CD4-positive, alpha-beta T cell treated with Interleukin-10 for 1 hour (primary cell): ENCODE results near the gene KLRC4.
A peak's percentile ranks its signal among the peaks of the same experiment; 100 is the strongest.
"Not testable (repeated sequence)": the region's sequence is repeated elsewhere in the genome, so short reads cannot be mapped to it uniquely, and the experiment has no call there.

Source experiments
- DNase-seq: peaks from one replicate; pipeline ENCODE4 v3.0.0-alpha.2; 2020

Gene KLRC4

DNA sequence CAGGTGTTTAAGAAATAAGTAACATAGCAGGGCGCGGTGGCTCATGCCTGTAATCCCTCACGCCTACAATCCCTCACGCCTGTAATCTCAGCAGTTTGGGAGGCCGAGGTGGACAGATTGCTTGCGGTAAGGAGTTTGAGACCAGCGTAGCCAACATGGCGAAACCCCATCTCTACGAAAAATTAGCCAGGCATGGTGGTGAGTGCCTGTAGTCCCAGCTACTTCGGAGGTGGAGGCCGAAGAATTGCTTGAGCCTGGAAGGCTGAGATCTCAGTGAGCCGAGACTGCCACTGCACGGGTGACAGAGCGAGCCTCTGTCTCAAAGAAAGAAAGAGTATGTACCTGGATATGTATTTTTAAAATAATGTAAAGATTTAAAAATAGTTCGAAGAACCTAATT is 13.4 kb downstream of the KLRC4 start:
- DNase-seq, result not testable (repeated sequence)

DNA sequence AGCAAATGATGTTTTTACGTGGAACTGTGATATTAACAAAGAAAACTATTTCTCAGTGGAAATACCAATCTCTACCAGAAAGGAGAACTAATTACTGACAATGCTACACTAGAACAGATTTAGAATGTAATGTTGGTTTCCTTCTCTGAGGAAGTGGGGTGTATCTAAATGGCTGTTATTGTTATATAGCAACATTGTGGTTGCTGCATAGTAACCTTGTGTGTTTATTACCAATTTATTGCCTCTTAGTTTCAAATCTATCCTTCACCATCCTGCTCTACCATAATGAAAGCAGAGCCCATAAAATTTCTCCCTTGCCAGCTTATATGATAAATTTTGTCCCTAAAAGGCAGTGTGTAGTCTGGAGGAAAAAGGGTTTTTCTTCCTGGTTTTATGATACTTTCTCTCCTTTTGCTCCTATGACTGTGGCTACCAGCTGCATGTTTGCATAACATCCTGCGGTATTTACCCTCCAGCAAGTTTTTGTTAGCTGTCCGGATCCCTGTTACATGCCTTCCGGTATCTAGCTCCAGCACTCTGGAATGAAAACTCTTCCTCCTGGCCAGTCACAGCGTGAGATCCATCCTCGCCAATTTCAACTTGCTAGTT is 14.1 kb downstream of the KLRC4 start:
- peak; percentile 73 for DNase-seq

DNA sequence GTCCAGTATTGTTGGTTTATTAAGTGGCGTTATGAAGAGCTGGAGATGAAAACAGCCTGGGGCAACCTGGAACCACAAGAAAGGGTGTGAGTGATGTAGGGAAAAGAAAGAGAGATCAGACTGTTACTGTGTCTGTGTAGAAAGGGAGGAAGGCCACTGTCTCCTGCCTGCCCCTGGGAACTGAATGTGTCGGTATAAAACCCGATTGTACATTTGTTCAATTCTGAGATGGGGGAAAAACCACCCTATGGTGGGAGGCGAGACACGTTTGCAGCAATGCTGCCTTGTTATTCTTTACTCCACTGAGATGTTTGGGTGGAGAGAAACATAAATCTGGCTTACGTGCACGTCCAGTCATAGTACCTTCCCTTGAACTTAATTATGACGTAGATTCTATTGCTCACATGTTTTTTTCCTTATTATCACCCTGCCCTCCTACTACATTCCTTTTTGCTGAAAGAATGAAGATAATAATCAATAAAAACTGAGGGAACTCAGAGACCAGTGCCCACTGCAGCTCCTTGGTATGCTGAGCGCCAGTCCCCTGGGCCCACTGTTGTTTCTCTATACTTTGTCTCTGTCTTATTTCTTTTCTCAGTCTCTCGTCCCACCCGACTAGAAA is 14.9 kb downstream of the KLRC4 start:
- DNase-seq, result peak; percentile 73

DNA sequence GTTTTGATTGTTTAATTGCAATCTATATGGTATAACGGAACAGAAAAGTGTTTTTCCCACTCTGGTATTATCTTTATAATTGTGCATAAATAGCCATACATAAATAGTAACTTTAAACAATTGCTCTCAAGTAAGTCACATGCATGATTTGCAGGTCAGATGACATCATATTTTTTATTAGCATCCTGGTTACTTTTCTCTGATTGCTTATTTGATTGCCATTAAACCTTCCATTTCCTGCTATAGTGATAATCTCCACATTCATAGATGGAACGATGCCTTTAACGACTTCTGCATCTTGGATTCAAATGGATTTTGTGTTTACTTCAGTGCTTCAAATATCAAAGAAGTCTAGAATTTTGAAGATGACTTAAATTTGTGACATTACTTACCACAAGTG is 16.3 kb downstream of the KLRC4 start:
- DNase-seq, result no peak

DNA sequence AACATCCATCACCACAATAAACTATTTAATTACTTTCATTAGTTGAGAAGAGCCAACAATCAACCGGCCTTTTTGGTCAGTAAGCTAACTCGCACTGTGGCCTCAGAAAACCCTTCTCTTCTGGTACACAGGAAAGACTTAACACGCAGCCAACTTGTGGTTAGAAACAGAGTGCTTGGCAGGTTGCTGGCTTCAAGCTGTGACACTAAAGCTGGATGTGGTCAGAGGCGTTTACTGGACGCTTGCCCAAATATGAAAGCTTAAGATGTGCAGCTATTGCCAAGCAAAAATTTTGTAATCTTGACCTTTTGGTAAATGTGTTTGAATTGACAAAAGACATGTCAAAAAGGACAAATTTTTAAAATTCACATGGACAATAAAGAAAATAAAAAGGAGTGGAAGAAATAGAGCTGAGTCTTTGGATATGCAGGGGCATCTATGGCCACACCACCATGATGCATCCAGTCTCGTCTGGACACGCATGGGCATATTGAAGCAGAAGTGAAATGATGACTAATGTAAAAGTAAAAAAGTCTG is 17.1 kb downstream of the KLRC4 start:
- DNase-seq, result peak; percentile 68

DNA sequence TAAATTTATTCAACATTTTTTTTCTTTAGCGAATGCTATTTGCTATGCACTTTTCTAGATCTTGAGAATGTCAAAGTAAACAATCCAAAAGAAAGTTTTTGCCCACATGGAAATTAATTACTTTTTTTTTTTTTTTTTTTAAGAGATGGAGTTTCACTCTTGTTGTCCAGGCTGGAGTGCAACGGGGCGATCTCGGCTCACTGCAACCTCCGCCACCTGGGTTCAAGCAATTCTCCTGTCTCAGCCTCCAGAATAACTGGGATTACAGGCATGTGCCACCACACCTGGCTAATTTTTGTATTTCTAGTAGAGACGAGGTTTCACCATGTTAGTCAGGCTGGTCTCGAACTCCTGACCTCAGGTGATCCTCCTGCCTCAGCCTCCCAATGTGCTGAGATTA is 18.6 kb downstream of the KLRC4 start:
- not testable (repeated sequence) for DNase-seq

DNA sequence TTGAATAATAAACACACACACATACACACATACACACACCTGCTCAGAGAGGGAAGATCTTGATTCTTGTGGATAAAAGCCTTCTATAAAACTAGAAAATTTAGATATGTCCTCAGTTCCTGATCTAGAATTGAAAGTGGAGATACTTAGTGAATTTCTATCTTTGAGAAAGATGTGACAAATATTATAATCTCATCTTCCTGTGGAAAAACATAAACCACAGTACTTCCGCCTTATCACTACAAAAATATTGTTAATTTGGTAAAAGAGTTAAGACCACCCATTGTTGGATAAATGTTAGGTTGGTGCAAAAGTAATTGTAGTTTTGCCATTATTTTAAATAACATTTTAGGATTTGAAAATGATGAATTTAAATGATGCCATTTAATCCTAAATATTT is 19.7 kb downstream of the KLRC4 start, which contains the start of gene KLRK1:
Gene KLRK1, minus strand, starts transcription at position 138 of the 400 bp plus-strand sequence. CDS start 1,231 bp downstream, outside the sequence.
- DNase-seq, result no peak

DNA sequence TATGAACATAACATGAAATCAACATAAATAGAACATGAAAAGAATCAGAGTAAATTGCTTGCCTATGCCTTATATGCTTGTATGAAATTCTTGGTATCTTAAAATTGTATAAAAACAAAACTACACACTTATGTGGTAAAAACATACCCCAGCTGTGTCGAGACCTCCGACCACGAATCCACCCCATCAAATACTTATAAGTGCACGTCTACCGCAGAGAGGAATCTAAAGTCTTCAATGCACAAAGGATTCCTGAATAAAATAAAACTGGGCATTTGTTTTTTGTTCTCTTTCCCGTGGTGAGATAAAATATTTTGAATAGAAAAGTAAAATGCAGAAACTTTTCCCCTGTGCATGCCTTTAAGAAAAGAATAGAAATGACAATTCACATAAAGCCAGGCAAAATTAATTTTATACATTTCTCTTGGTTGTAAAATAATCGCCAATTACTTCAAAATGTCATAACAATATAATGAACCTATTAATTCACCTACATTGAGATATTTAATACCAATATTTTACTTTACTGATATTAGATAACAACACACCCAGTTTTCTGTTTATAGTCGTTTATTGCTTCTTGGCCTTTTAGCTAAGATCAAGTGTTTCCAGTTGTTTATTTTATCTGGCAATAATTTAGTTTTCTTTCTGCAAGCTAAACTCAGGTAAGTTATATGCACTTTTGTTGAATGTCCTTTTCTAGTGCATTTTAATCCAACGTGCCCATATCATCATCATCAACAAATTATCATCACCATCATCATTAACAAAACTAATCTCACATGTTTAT is 20.7 kb downstream of the KLRC4 start:
- no peak for DNase-seq

DNA sequence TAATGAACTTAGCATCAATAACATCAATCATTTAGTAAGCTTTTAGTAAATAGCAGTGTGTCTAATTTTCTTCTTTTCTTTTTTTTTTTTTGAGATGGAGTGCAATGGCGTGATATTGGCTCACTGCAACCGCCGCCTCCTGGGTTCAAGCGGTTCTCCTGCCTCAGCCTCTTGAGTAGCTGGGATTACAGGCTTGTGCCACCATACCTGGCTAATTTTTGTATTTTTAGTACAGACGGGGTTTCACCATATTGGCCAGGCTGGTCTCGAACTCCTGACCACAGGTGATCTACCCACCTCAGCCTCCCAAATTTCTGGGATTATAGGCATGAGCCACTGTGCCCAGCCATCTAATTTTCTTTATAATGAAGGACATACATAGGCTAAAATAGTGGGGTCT is 22.1 kb downstream of the KLRC4 start:
- not testable (repeated sequence) for DNase-seq

DNA sequence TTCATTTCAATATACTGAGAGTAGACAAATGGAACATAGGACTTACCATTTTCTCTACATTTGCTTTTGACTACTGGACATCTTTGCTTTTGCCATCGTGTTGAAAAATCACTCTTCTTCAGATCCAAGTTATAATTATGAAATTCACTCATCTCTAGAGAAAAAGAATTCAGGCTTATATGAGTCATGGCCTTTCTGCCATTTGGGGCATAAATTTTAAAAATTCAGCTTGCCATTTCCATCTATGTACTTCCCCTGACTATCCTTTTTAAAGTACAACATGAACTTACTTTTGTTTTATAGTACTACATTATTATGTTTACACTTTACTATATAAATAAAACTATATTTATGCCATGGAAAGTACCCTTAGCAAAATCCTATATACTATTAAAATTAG is 22.7 kb downstream of the KLRC4 start:
- no peak for DNase-seq

DNA sequence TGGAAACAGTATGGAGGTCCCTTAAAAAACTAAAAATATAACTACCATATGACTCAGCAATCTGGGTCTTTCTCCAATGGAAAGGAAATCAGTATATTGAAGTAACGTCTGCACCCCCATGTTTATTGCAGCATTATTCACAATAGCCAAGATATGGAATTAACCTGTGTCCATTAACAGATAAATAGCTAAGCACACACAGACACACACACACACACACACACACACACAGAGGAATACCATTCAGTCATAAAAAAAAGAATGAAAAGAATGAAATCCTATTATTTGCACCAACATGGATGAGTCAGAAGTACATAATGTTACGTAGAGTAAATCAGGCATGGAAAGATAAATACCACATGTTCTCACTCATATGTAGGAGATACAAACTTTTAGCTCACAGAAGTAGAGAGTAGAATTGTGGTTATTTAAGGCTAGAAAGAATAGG is 24.4 kb downstream of the KLRC4 start:
- no peak for DNase-seq

DNA sequence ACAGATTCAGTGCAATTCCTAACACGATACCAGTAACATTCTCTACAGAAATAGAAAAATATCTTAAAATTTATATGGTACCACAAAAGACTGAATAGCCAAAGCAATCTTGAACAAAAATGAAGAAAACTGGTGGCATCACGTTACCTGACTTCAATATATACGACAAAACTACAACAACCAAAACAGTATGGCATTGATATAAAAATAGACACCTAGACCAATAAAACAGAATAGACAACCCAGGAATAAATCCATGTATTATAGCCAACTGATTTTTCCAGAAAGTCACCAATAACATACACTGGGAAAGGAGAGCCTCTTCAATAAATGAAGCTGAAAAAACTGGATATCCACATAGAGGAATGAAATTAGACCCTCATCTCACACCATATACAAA is 25.4 kb downstream of the KLRC4 start:
- DNase-seq, result no peak

DNA sequence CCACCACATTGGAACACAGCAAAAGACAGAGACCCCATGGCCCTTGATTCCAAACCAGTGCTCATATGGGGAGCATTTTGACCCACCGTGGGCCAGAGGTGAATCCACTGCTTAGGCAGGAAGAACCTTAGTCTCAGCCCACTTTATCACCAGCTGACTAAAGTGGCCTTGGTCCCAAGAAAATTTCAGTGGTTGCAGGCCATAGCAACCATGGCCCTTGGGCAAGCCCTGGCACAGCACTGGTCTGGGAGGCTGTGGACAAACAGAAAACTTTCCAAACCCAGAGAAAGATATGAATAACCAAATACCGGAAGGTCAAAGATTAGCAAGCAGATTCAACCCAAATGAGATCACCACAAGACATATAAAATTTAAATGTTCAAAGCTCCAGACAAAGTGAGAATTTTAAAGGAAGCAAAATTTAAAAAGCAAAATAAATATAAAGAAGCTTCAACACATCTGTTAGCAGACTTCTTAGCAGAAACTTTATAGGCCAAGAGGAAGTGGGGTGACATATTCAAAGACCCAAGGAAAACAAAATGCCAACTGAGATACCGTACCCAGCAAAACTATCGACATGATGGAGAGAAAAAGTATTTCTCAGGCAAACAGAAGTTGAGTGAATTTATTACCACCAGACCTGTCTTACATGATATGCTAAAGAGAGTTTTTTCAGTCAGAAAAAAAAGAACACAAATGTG is 27.5 kb downstream of the KLRC4 start:
- no peak for DNase-seq

DNA sequence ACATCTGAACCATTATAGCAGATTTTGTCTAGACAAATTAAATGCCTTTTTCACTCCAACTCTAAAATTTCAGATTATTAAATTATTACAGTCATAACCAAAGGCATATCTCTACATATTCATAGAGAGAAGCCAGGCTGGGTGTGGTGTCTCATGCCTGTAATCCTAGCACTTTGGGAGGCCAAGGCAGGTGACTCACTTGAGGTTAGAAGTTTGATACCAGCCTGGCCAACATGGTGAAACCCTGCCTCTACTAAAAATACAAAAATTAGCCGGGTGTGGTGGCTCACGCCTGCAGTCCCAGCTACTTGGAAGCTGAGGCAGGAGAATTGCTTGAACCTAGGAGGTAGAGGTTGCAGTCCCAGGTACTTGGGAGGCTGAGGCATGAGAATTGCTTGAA is 30.8 kb downstream of the KLRC4 start:
- not testable (repeated sequence) for DNase-seq

DNA sequence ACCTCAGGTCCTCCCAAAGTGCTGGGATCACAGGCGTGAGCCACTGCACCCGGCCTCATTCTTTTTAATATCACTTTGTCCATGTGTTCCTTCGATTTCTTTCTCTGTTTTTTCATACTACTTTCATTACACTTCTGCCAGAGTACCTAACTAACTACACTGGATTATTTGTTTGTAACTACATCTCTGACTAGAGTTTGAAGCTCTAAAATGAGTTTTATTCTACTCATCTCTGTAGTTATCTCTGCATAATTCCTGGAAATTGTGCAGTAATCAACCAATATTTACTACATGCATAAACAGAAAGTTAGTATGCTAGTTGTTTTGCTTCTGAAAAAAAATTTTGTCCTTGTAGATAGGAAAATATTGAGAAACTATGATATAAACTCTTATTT is 34.9 kb downstream of the KLRC4 start:
- no peak for DNase-seq

DNA sequence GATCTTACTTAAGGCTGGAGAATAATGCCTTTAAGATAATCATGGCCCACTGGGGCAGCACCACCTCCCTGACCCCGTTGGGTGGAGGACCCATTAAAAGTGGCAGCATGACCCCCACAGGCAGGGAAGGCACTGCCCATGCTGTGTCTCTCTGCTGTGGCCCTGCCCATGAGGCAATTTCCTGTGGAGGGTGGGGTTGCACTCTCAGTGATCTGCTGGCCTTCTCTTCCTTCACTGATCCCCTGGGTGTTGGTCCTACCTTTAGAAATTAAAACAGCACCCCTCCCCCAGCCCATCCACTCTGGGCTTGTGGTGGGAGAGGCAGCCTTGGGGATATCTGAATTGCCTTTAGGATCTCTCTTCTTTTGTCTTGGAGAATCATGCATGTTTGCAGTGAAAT is 37.0 kb downstream of the KLRC4 start:
- DNase-seq, result peak; percentile 37

DNA sequence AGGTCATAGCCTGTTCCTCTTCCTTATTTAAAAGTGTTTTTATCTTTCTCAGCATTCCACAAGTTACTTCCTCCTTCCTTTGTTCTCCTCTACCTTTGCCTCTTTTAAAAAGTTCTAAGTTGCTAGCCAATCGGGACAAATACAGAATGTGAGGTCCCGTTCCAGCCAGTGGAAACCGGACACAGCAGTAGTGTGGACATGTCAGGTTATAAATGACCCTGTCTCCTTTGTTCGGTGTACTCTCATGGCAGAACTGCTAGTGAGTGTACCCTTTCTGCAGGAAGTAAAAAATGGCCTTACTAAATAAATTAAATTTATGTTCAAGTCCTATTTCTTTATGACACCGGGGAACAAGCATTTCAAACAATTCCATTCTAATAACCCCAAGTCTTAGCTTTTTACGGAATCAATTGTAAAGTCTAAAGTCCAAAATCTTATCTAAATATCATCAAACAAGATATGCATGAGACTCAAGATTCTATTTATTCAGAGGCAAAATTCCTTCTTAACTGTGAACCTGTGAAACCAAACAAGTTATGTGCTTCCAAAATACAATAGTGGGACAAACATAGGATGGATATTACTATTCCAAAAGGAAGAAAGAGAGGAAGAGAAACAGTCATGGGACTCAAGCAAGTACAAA is 37.5 kb downstream of the KLRC4 start:
- DNase-seq, result not testable (repeated sequence)

DNA sequence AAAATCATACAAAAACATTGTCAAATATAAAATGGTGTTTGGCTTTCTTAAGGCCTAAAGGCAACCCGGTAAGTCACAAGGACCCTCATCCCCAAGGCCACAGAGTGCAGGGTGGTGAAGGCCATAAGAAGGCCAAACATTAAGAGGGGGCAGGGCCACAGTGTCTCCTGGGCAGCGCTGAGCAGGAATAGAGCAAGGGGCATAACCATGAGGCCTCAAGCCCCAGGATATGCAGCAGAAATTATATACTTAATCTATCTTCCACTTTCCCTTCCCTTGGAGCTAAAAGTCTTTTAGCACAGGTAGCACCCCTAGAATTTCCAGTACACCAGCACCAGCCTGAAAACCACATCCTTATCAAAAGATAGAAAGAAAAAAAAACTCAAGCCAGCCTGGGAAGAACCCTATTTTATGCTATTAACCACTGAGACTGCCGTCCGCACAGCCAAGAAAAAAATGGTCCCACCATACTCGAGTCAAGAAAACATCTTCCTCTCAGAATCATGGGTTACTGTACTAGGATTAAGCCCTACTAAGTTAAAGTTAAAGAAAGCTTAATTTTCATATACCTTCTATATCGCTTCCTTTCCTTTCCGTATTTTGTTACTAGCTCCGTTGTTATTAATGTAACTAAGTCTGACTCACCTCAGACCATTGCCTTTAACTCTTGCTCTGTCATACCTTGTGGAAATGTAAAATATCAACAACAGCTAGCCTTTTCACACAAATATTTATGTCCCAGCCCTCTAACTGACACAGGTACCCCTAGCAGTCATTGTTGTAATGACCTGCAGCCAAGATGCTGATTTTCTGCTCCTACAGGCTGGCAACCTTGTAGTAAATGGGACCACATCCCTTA is 39.8 kb downstream of the KLRC4 start:
- peak; percentile 37 for DNase-seq

DNA sequence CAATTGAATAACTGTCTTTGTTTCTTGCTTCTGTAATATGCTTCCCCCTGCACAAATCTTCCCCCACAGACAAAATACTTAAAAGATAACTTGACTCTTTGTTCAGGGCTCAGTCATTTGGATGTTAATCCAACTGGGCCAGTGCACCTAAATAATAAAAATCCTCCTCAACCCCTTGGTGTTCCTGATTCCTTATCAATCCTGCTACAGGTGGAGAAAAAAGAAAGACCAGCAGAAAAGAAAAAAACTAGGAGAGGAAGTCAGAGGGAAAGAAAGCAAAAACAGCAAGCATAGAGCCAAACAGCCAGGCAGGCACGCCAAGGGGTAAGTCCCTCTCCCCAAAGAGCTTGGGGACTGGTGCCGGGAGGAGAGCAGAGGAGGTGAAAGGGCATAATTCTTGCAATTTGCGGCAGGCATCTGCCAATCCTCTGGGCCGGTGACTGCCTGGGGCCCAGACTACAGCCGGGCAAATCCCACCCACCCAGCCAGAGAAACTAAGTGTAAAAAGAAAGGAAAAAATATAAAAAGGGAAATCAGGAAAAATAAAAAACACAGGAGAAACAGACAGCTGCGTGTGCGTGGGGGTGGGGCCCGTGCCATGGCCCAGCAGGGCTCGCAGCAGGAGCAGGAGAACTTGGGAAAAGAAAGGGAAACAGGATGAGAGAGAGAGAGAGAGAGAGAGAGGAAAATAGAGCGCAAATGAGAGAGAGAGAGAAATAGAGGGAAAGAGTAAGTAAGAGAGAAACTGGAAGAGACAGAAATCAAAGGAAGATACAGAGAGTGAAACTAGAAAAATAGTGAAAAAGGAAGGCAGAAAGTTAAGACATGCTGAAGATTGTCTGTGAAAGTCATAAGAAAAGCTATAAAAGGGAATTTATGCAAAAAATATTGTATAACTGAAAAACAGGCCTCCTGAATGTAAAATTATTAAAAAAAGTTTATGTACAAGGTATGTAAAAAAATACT is 41.1 kb downstream of the KLRC4 start:
- no peak for DNase-seq

DNA sequence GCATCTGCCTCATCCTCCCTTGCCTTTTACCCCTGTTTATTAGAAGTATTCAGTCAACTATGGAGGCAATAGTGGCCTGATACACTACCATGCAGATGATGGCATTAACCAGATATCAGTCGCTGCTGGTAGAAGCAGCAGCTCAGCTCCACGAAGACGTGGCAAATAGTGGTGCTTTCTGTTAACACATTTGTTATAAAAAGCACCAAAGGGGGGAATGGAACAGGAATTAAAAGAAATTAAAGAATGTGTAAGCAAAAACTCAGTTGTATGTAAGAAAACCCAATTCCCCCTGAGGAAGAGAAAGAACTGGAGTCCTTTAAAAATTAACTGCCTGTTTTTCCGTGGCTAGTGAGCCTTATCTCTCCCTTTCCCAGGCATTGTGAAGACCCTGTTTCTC is 41.8 kb downstream of the KLRC4 start:
- DNase-seq, result not testable (repeated sequence)
